IMR-90 (cell line): ENCODE data around the gene MUC6.

ENCODE experiments used
- CTCF ChIP-seq: conservative IDR thresholded peaks from 2 replicates; pipeline ENCODE4 v1.5.1; 2012; ENCODE audit warnings: mild to moderate bottlenecking, low read depth, low read length, improper control_type of control experiment
- ELK1 ChIP-seq: fragments of 150-350 bp; IDR thresholded peaks from 2 replicates; pipeline ENCODE4 v1.6.1; 2016; ENCODE audit warnings: low read depth, mild to moderate bottlenecking, low read length, moderate library complexity, borderline replicate concordance
- MAFK ChIP-seq: IDR thresholded peaks from 2 replicates; pipeline ENCODE4 v1.6.1; 2012; ENCODE audit warnings: low read depth, low read length, improper control_type of control experiment
- MAZ ChIP-seq: IDR thresholded peaks from 2 replicates; pipeline ENCODE4 v1.6.1; 2012; ENCODE audit warnings: low read depth, mild to moderate bottlenecking, low read length, improper control_type of control experiment, moderate library complexity, borderline replicate concordance
- MXI1 ChIP-seq: IDR thresholded peaks from 2 replicates; pipeline ENCODE4 v1.6.1; 2012; ENCODE audit warnings: low read depth, mild to moderate bottlenecking, low read length, moderate library complexity, borderline replicate concordance
- POLR2A ChIP-seq: IDR thresholded peaks from 2 replicates; pipeline ENCODE4 v1.6.1; 2012; ENCODE audit warnings: mild to moderate bottlenecking, low read depth, low read length
- RAD21 ChIP-seq: IDR thresholded peaks from 2 replicates; pipeline ENCODE4 v1.6.1; 2012; ENCODE audit warnings: low read length, improper control_type of control experiment
- RCOR1 ChIP-seq: IDR thresholded peaks from 2 replicates; pipeline ENCODE4 v1.6.1; 2012; ENCODE audit warnings: mild to moderate bottlenecking, low read length, improper control_type of control experiment; ENCODE audit not compliant: insufficient replicate concordance
- RFX5 ChIP-seq: IDR thresholded peaks from 2 replicates; pipeline ENCODE4 v1.8.0; 2012; ENCODE audit warnings: low read depth, mild to moderate bottlenecking, low read length, moderate library complexity
- USF2 ChIP-seq: fragments of 150-350 bp; IDR thresholded peaks from 2 replicates; pipeline ENCODE4 v1.6.1; 2017; ENCODE audit warnings: mild to moderate bottlenecking, antibody characterized with exemption, low read length, low read depth

- TF ChIP-seq CTCF (no peak), RFX5 (no peak), POLR2A (no peak), RCOR1 (no peak), MAZ (no peak), ELK1 (no peak), RAD21 (no peak), MXI1 (no peak), USF2 (no peak), MAFK (no peak)
Measured at GRCh38 chr11:1009371-1009770, 27.1 kb downstream of the MUC6 start.
